Measurements from ENCODE around the gene CNTNAP5. TPM values are rescaled to one million over a fixed set of nuclear protein-coding genes. Genes with fewer than 3 reads are reported as not detected.

Gene CNTNAP5
- not detected for polyA plus RNA-seq

DNA sequence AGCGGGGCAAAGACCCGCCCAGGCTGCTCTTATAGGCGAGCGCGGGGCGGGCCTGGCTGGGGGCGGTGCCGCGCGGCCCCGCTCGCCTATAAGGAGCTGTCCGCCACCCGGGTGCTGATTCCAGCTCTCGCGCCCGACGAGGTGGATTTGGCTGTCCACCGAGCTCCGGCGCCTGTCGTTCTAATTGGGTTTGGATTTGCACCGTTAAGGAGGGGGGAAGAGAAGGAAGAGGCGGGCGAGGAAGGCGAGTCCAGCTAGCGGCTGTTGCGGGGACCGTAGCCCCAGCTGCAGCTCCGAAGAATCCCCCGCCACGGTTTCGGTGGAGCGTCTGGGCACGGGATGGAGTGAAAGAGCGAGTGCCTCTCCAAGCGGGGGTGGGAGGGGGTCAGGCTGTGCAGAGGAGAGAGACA lies at the start of gene CNTNAP5:
CNTNAP5 (plus strand) TSS at position 117 of the 410 bp plus-strand sequence. CDS start 364 bp downstream, outside the sequence.
- H3K27me3 Mint-ChIP-seq (ENCODE audit: low read depth in 3 of 3): peaks cover 5 to 10% (median 7%) of the 10 kb centered on the region in 3 donors
- DNase-seq: peak; percentile 8 to 18 (median 15)
- H3K9me3 Mint-ChIP-seq: peaks cover 2 to 23% (median 7%) of the 10 kb centered on the region in 6 donors
- H3K36me3 Mint-ChIP-seq: no peaks in the 10 kb centered on the region
- H3K4me1 Mint-ChIP-seq: peaks cover 0 to 2% of the 10 kb centered on the region in 2 donors
- H3K27ac Mint-ChIP-seq: no peak within 1 kb of the TSS
- peak within 1 kb of the TSS in 2 of 5 donors; percentile 23 to 30 for H3K4me3 Mint-ChIP-seq

GRCh38 chr2:123976054-123976648 lies 48.9 kb upstream of the CNTNAP5 start:
- DNase-seq: no peak
- Mint-ChIP-seq H3K27ac (no peak overlapping the region), H3K4me1 (no peaks in the 10 kb centered on the region), H3K27me3 (ENCODE audit: low read depth in 3 of 3) (peaks cover 0 to 2% (median 1%) of the 10 kb centered on the region in 3 donors), H3K4me3 (no peak overlapping the region), H3K36me3 (peaks cover 0 to 3% (median 0%) of the 10 kb centered on the region in 3 donors), H3K9me3 (peaks cover 2 to 44% (median 12%) of the 10 kb centered on the region in 6 donors)

- Mint-ChIP-seq H3K27me3 (ENCODE audit: low read depth in 3 of 3) (peaks cover 0 to 1% (median 0%) of the 10 kb centered on the region in 3 donors), H3K27ac (no peak overlapping the region), H3K4me3 (peak overlapping the region in 4 of 5 donors; percentile 15 to 53 (median 40)), H3K36me3 (no peaks in the 10 kb centered on the region), H3K9me3 (peaks cover 0 to 21% (median under 1%) of the 10 kb centered on the region in 6 donors), H3K4me1 (peaks cover 6 to 18% of the 10 kb centered on the region in 2 donors)
- DNase-seq: peak; percentile 1 to 5 (median 5)
Observed at GRCh38 chr2:123993728-123994323, 31.3 kb upstream of the CNTNAP5 start.

DNA sequence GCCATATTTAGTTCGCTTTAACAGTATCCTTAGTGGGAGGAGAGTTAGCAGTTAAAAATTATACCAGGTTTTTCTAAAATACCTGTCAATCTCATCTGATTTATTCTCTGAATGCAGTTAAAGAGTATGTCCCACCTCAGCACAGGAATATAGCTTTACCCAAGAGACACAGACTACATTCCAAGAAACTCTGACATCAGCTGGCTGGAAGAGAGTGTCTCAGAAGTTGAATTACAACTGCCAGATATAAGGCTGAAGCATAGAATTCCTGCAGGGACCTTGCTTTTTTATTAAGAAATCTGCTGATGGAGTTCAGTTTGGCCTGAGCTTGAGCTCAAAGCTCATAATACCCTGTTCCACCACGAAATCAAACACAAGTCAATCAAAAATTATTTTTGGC lies 25.4 kb upstream of the CNTNAP5 start:
- DNase-seq: no peak
- Mint-ChIP-seq H3K36me3 (no peaks in the 10 kb centered on the region), H3K4me1 (peaks cover 12 to 18% of the 10 kb centered on the region in 2 donors), H3K9me3 (peaks cover 0 to 21% (median under 1%) of the 10 kb centered on the region in 6 donors), H3K27me3 (ENCODE audit: low read depth in 3 of 3) (peaks cover 0 to 1% (median 0%) of the 10 kb centered on the region in 3 donors), H3K27ac (no peak overlapping the region), H3K4me3 (no peak overlapping the region)

DNA sequence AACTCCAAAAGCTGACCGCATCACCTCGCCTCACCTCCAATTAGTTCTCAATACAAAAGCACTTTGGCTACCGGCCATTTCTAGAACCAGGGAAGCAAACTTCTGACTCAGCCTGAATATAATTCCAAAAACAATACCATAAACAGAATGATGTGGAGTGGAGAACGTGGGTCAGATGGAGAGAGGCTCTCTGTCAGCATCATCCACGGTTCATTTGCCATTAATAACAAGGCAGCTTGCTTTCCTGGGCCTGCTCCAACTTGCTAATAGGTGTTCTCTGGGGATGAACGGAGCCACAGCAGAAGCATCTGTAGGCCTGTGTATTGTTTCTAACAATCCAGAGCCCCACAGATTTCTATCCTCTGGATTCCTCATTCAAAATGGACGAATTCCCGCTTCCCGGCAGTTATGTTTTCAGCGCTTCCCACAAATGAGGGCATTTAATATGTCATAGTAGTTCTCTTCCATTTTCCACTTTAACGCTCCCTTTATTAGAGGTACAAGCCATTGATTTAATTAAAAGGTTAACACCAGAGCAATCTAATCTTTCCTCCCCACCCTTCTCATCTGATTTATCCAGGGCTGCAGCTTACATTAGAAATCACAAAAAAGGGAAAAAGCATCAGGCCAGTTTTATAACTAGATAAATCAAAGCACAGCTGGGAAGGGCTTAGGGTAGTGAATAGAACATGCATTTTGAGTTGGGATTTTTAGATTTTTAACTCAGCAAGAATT lies 23.2 kb upstream of the CNTNAP5 start:
- Mint-ChIP-seq H3K4me3 (no peak overlapping the region), H3K4me1 (peaks cover 12 to 18% of the 10 kb centered on the region in 2 donors), H3K9me3 (peaks cover 0 to 21% (median 2%) of the 10 kb centered on the region in 6 donors), H3K36me3 (no peaks in the 10 kb centered on the region), H3K27ac (no peak overlapping the region), H3K27me3 (ENCODE audit: low read depth in 3 of 3) (no peaks in the 10 kb centered on the region)
- no peak for DNase-seq

GRCh38 chr2:124018890-124019289 lies 6.2 kb upstream of the CNTNAP5 start:
- Mint-ChIP-seq H3K36me3 (no peaks in the 10 kb centered on the region), H3K27me3 (ENCODE audit: low read depth in 3 of 3) (no peaks in the 10 kb centered on the region), H3K4me1 (peaks cover 0 to under 1% of the 10 kb centered on the region in 2 donors), H3K4me3 (no peak overlapping the region), H3K27ac (no peak overlapping the region), H3K9me3 (peaks cover 2 to 18% (median 4%) of the 10 kb centered on the region in 6 donors)
- DNase-seq: no peak

DNA sequence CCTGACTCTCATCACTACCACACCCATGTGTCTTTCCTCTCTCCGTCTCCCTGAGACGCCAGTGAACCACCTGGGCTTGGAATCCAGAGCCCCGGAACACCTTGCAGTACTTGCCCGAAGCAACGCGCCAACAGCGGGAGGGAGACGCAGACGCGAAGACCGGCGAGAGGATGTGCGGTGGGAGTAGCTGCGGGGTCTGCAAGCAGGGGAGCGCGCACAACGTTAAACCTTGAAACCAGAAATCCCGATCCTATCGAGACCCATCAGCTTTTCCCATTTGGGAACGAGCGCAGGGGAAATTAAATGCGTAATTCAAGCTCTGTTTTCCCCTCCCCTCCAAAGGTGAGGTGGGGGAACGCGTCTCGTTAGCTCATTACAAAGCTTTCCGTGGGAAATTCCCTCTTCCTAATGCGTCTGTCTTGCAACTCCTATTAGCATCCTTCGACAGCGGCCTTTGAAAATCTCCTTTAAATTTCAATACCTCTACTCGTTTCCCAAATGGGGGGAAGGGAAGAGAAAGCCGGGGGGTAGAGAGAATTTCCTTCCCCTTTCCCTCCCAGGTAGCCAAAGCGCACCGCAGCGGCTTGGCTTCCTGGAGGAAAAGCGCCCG lies 421 bp upstream of the CNTNAP5 start:
- peaks cover 2 to 23% (median 7%) of the 10 kb centered on the region in 6 donors for H3K9me3 Mint-ChIP-seq
- DNase-seq: no peak
- peaks cover 5 to 10% (median 7%) of the 10 kb centered on the region in 3 donors for H3K27me3 Mint-ChIP-seq (ENCODE audit: low read depth in 3 of 3)
- no peaks in the 10 kb centered on the region for H3K36me3 Mint-ChIP-seq
- H3K4me1 Mint-ChIP-seq: peaks cover 0 to 2% of the 10 kb centered on the region in 2 donors
- H3K4me3 Mint-ChIP-seq: peak overlapping the region in 1 of 5 donors; percentile 17
- H3K27ac Mint-ChIP-seq: no peak overlapping the region

GRCh38 chr2:124025891-124026434 lies 876 bp downstream of the CNTNAP5 start:
- Mint-ChIP-seq H3K36me3 (no peaks in the 10 kb centered on the region), H3K4me3 (no peak overlapping the region), H3K27ac (no peak overlapping the region), H3K27me3 (ENCODE audit: low read depth in 3 of 3) (peaks cover 5 to 10% (median 7%) of the 10 kb centered on the region in 3 donors), H3K4me1 (peaks cover 0 to 2% of the 10 kb centered on the region in 2 donors), H3K9me3 (peaks cover 3 to 23% (median 8%) of the 10 kb centered on the region in 6 donors)
- no peak for DNase-seq

GRCh38 chr2:124026503-124026902 lies 1.4 kb downstream of the CNTNAP5 start:
- H3K4me1 Mint-ChIP-seq: peaks cover 0 to 2% of the 10 kb centered on the region in 2 donors
- peaks cover 2 to 23% (median 8%) of the 10 kb centered on the region in 6 donors for H3K9me3 Mint-ChIP-seq
- no peak overlapping the region for H3K27ac Mint-ChIP-seq
- no peaks in the 10 kb centered on the region for H3K36me3 Mint-ChIP-seq
- no peak for DNase-seq
- no peak overlapping the region for H3K4me3 Mint-ChIP-seq
- H3K27me3 Mint-ChIP-seq (ENCODE audit: low read depth in 3 of 3): peaks cover 5 to 10% (median 7%) of the 10 kb centered on the region in 3 donors

DNA sequence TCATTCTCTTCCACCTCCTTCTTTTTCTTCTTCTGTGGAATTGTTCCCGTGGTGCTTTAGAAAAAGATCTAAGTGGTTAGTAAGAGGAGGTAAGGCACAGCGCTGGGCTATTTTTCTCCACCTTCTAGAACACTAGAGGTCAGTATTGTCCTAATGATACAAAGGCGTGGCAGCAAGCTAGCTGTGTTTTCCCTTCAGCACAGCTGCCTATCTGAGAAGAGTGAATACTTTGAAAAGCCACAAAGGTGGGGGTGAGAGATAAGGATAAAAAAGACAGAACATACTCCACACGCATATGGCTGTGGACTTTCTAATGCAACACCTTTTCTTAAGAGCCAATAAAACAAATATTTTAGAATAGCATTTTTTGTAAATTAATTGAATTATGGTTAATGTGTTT lies 2.1 kb downstream of the CNTNAP5 start:
- DNase-seq: peak in 1 of 3 donors; percentile 2
- Mint-ChIP-seq H3K4me1 (peaks cover 0 to 2% of the 10 kb centered on the region in 2 donors), H3K27ac (no peak overlapping the region), H3K36me3 (no peaks in the 10 kb centered on the region), H3K27me3 (ENCODE audit: low read depth in 3 of 3) (peaks cover 5 to 10% (median 9%) of the 10 kb centered on the region in 3 donors), H3K4me3 (no peak overlapping the region), H3K9me3 (peaks cover 2 to 23% (median 9%) of the 10 kb centered on the region in 6 donors)

DNA sequence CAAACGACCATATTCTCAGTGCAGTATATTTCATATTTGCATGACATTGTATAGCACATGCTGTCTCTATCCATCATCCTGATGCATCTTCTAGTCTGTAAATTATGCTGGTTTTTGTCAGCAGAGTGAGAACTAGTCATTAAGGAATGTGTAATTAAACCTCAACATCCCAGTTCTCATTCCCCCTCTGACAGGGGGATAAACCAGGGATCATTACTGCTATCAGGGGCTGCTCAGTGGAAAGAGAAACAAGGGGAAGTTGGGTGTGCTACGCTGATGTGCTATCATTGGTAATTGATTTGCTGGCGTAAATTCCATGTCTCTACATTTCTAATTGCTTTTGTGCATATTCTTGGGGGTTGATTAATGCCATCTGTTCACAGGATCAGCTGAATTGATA lies 7.7 kb downstream of the CNTNAP5 start:
- no peak overlapping the region for H3K27ac Mint-ChIP-seq
- H3K4me1 Mint-ChIP-seq: no peaks in the 10 kb centered on the region
- DNase-seq: no peak
- H3K4me3 Mint-ChIP-seq: no peak overlapping the region
- H3K9me3 Mint-ChIP-seq: peaks cover 0 to 15% (median 3%) of the 10 kb centered on the region in 6 donors
- peaks cover 0 to 3% (median 2%) of the 10 kb centered on the region in 3 donors for H3K27me3 Mint-ChIP-seq (ENCODE audit: low read depth in 3 of 3)
- no peaks in the 10 kb centered on the region for H3K36me3 Mint-ChIP-seq

- H3K27me3 Mint-ChIP-seq (ENCODE audit: low read depth in 3 of 3): peaks cover 0 to 3% (median 2%) of the 10 kb centered on the region in 3 donors
- no peak overlapping the region for H3K4me3 Mint-ChIP-seq
- H3K36me3 Mint-ChIP-seq: no peaks in the 10 kb centered on the region
- no peak overlapping the region for H3K27ac Mint-ChIP-seq
- peaks cover 0 to 15% (median 4%) of the 10 kb centered on the region in 6 donors for H3K9me3 Mint-ChIP-seq
- no peak for DNase-seq
- no peaks in the 10 kb centered on the region for H3K4me1 Mint-ChIP-seq
Observed at GRCh38 chr2:124034265-124034664, 9.2 kb downstream of the CNTNAP5 start.

DNA sequence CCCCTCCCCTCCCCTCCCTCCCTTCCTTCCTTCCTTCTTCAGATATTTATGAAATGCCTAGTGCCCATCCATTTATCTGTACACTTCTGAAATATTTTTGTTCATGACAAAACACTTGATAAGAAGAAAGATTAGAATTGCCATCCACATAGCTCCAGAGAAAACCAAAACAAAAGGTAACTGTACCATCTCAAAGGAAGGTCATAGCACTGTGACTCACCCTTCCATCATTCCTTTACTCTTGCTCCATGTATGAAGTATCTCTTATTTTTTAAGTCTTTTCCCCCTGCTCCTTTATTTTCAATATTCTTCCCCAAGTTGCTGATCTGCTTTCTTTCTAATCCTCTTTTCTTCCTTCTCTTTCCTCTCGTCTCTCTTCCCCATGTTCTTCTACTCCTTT lies 9.9 kb downstream of the CNTNAP5 start:
- DNase-seq: no peak
- H3K27ac Mint-ChIP-seq: no peak overlapping the region
- peaks cover 0 to 2% (median 0%) of the 10 kb centered on the region in 3 donors for H3K27me3 Mint-ChIP-seq (ENCODE audit: low read depth in 3 of 3)
- no peaks in the 10 kb centered on the region for H3K36me3 Mint-ChIP-seq
- H3K4me3 Mint-ChIP-seq: no peak overlapping the region
- H3K9me3 Mint-ChIP-seq: peaks cover 0 to 16% (median 4%) of the 10 kb centered on the region in 6 donors
- H3K4me1 Mint-ChIP-seq: no peaks in the 10 kb centered on the region
